SK-N-SH treated with all-trans-retinoic acid at 6 μM for 48 hours (cell line): ENCODE measurements around the gene CTNND2.

Experiments used
- ATAC-seq: fragments of 200-7000 bp; cut with Tn5 transposase; 3 replicates; pipeline ENCODE4 v1.9.1; 2020; ENCODE audit warnings: mild to moderate bottlenecking, moderate library complexity
- ARNTL ChIP-seq: fragments of 450-650 bp; formaldehyde crosslinking; IDR thresholded peaks from 2 replicates; pipeline ENCODE4 v1.5.0; 2020; ENCODE audit warnings: low read depth, mild to moderate bottlenecking, moderate library complexity, borderline replicate concordance
- BACH2 ChIP-seq: fragments of 250-450 bp; sonication (Bioruptor Pico); IDR thresholded peaks from 2 replicates; pipeline ENCODE4 v1.9.0; 2021; ENCODE audit warnings: mild to moderate bottlenecking, borderline replicate concordance
- CREB5 ChIP-seq: fragments of 250-450 bp; sonication (Bioruptor Pico); IDR thresholded peaks from 2 replicates; pipeline ENCODE4 v1.5.1; 2020; ENCODE audit warnings: low read depth, mild to moderate bottlenecking, moderate library complexity
- CSDC2 ChIP-seq: fragments of 250-450 bp; sonication (Bioruptor Pico); IDR thresholded peaks from 2 replicates; pipeline ENCODE4 v1.5.0; 2020; ENCODE audit warnings: mild to moderate bottlenecking, moderate library complexity
- CSRNP3 ChIP-seq: fragments of 250-450 bp; sonication (Bioruptor Pico); IDR thresholded peaks from 2 replicates; pipeline ENCODE4 v1.5.1; 2021; ENCODE audit warnings: mild to moderate bottlenecking, moderate library complexity
- ESRRG ChIP-seq: fragments of 250-450 bp; sonication (Bioruptor Pico); IDR thresholded peaks from 2 replicates; pipeline ENCODE4 v1.6.1; 2021; ENCODE audit warnings: mild to moderate bottlenecking
- GLIS3 ChIP-seq: fragments of 250-450 bp; sonication (Bioruptor Pico); IDR thresholded peaks from 2 replicates; pipeline ENCODE4 v1.5.0; 2020; ENCODE audit warnings: mild to moderate bottlenecking, moderate library complexity
- ISL1 ChIP-seq: fragments of 250-450 bp; sonication (Bioruptor Pico); IDR thresholded peaks from 2 replicates; pipeline ENCODE4 v2.1.2; 2022; ENCODE audit warnings: mild to moderate bottlenecking, moderate library complexity
- OSR1 ChIP-seq: fragments of 250-450 bp; sonication (Bioruptor Pico); IDR thresholded peaks from 2 replicates; pipeline ENCODE4 v1.8.0; 2022; ENCODE audit warnings: moderate library complexity, mild to moderate bottlenecking, inconsistent platforms
- POU6F1 ChIP-seq: fragments of 250-450 bp; sonication (Bioruptor Pico); IDR thresholded peaks from 2 replicates; pipeline ENCODE4 v1.8.0; 2021; ENCODE audit warnings: low read depth, mild to moderate bottlenecking, moderate library complexity, borderline replicate concordance
- PPARA ChIP-seq: fragments of 250-450 bp; sonication (Bioruptor Pico); IDR thresholded peaks from 2 replicates; pipeline ENCODE4 v1.5.0; 2020; ENCODE audit warnings: mild to moderate bottlenecking, borderline replicate concordance
- RARB ChIP-seq: fragments of 250-450 bp; sonication (Bioruptor Pico); IDR thresholded peaks from 2 replicates; pipeline ENCODE4 v1.8.0; 2021; ENCODE audit warnings: mild to moderate bottlenecking, moderate library complexity
- SNAI2 ChIP-seq: fragments of 250-450 bp; sonication (Bioruptor Pico); IDR thresholded peaks from 2 replicates; pipeline ENCODE4 v1.5.0; 2020; ENCODE audit warnings: mild to moderate bottlenecking, moderate library complexity
- TCF4 ChIP-seq: fragments of 250-450 bp; sonication (Bioruptor Pico); IDR thresholded peaks from 2 replicates; pipeline ENCODE4 v1.8.0; 2021; ENCODE audit warnings: mild to moderate bottlenecking, moderate library complexity, borderline replicate concordance
- TOX ChIP-seq: fragments of 250-450 bp; sonication (Bioruptor Pico); IDR thresholded peaks from 2 replicates; pipeline ENCODE4 v1.8.0; 2021; ENCODE audit warnings: mild to moderate bottlenecking, moderate library complexity, borderline replicate concordance
- TSHZ2 ChIP-seq: fragments of 250-450 bp; sonication (Bioruptor Pico); IDR thresholded peaks from 2 replicates; pipeline ENCODE4 v1.5.0; 2020; ENCODE audit warnings: mild to moderate bottlenecking, moderate library complexity
- ZC3H10 ChIP-seq: fragments of 250-450 bp; sonication (Bioruptor Pico); IDR thresholded peaks from 2 replicates; pipeline ENCODE4 v1.5.1; 2021; ENCODE audit warnings: mild to moderate bottlenecking, moderate library complexity
- ZFP3 ChIP-seq: fragments of 250-450 bp; sonication (Bioruptor Pico); IDR thresholded peaks from 2 replicates; pipeline ENCODE4 v1.5.0; 2020; ENCODE audit warnings: mild to moderate bottlenecking, moderate library complexity
- ZNF565 ChIP-seq: fragments of 450-650 bp; formaldehyde crosslinking; conservative IDR thresholded peaks from 2 replicates; pipeline ENCODE4 v1.5.0; 2020; ENCODE audit warnings: low read depth, mild to moderate bottlenecking, moderate library complexity
- ZNF8 ChIP-seq: fragments of 450-650 bp; formaldehyde crosslinking; IDR thresholded peaks from 2 replicates; pipeline ENCODE4 v1.5.0; 2020; ENCODE audit warnings: mild to moderate bottlenecking, moderate library complexity

CTNND2 gene

GRCh38 chr5:11941566-11941965 lies 37.3 kb upstream of the CTNND2 start:
- TF ChIP-seq TSHZ2 (CRISPR knock-in tag) (no peak), CSRNP3 (no peak), CSDC2 (CRISPR knock-in tag) (no peak), PPARA (CRISPR knock-in tag) (no peak), BACH2 (CRISPR knock-in tag) (no peak), OSR1 (no peak), CREB5 (CRISPR knock-in tag) (no peak), TOX (CRISPR knock-in tag) (no peak), SNAI2 (CRISPR knock-in tag) (no peak), RARB (CRISPR knock-in tag) (no peak), ZNF8 (no peak), ESRRG (no peak), POU6F1 (CRISPR knock-in tag) (no peak), ARNTL (CRISPR knock-in tag) (no peak), TCF4 (CRISPR knock-in tag) (no peak)
- ATAC-seq: no peak

- TF ChIP-seq CREB5 (CRISPR knock-in tag): no peak
- TF ChIP-seq TOX (CRISPR knock-in tag): no peak
- TF ChIP-seq GLIS3 (CRISPR knock-in tag): no peak
- TF ChIP-seq CSRNP3: no peak
- TF ChIP-seq TCF4 (CRISPR knock-in tag): no peak
- no peak for TF ChIP-seq POU6F1 (CRISPR knock-in tag)
- TF ChIP-seq BACH2 (CRISPR knock-in tag): no peak
- no peak for TF ChIP-seq ESRRG
- TF ChIP-seq ISL1 (CRISPR knock-in tag): no peak
- TF ChIP-seq CSDC2 (CRISPR knock-in tag): no peak
- no peak for TF ChIP-seq ZC3H10 (CRISPR knock-in tag)
- TF ChIP-seq RARB (CRISPR knock-in tag): no peak
- no peak for TF ChIP-seq ZNF8
- no peak for TF ChIP-seq ZFP3 (CRISPR knock-in tag)
- no peak for TF ChIP-seq ZNF565 (CRISPR knock-in tag)
- ATAC-seq: no peak
Measured at GRCh38 chr5:11931638-11932037, 27.4 kb upstream of the CTNND2 start.
